GM18520 (cell line): ENCODE data around the gene CPSF4L.

Experiments used
- ATAC-seq: cut with Tn5 transposase; IDR thresholded peaks from one replicate; pipeline ENCODE4 v1.9.1; 2021; ENCODE audit not compliant: unreplicated experiment

CPSF4L gene

GRCh38 chr17:73205459-73205961 is 56.2 kb downstream of the CPSF4L start:
- ATAC-seq: no peak

DNA sequence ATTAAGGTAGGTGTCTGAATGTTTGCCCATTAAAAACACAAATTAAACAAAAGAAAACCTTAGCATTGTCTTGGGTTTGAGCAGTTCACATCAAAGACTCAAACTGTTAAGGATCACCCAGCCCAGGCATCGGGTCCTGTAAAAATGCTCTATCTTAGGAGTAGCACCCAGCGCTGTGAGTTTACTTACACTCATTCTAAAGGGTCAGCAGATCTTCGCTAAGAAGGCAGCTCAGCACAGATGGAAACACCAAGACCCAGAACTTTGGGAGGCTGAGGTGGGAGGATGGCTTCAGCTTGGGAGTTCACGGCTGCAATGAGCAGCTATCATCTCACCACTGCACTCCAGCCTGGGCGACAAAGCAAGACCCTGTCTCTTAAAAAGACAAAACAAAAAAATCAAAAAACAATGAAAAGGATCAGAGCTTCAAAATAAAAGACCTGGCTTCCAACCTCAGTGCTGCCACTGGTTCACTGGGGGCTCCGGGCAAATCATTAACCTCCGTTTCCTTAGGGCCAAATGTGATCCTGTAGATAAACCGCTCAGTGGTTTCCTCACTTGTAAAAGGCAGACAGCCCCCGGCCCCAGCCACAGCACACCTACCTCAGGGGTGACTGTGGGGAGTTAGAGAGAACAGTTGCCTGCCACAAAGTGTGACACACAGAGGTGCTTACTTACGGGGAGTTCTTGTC is 57.7 kb downstream of the CPSF4L start:
- ATAC-seq: no peak

DNA sequence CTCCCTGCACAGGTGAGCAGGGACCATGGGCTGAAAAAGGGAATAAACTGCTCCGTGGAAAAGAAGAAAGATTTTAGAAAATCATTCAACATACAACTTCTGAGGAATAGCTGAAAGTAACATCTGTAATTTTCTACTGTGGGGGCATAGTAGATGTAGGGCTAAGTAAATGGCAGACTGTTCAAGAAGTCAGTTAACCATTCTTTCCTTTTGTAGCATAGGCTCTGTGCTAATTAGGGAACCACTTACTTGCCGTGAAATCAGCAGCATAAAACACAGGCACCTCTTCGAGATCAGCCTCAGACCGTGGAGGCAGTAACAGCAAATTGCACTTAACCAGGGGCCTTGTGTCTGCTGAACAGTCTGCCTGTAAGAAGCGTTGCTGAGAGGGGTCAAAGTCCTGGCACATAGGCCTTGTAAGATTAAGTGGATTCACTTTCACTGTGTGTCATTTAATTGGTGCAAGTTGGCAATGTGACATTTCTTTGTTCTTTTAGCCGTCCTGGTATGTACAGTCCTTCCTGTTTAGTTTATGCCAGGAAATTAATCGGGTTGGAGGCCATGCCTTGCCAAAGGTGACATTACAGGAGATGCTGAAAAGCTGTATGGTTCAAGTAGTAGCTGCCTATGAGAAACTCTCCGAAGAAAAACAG is 58.4 kb downstream of the CPSF4L start:
- ATAC-seq: no peak

- no peak for ATAC-seq
Observed at GRCh38 chr17:73201215-73202069, 60.2 kb downstream of the CPSF4L start.

- no peak for ATAC-seq
Observed at GRCh38 chr17:73200476-73200875, 61.2 kb downstream of the CPSF4L start.

DNA sequence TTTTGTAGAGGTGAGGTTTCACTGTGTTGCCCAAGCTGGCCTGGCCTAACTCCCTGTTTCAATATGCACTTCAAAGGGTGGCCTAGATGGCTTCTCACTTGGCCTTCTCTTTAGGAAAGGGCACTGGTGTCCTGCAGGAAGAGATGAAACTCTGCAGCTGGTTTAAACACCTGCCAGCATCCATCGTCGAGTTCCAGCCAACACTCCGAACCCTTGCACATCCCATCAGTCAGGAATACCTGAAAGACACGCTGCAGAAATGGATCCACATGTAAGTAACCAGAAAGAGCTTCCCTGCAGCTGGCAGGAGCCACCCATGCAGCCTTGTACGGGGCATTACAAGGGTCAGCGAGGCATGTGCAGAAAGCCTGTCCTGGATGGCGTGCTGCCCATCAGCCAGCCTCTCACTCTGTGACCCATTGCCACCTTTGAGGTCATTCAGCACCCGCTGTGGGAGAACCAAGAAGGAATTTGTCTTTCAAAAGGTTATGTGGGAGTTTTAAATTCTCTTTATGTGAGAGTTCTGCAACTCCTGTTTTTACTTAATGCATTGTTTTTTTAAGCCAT is 61.8 kb downstream of the CPSF4L start:
- no peak for ATAC-seq

GRCh38 chr17:73198930-73199260 is 62.8 kb downstream of the CPSF4L start:
- no peak for ATAC-seq
